ENCODE measurements around the gene CEP250.

DNA sequence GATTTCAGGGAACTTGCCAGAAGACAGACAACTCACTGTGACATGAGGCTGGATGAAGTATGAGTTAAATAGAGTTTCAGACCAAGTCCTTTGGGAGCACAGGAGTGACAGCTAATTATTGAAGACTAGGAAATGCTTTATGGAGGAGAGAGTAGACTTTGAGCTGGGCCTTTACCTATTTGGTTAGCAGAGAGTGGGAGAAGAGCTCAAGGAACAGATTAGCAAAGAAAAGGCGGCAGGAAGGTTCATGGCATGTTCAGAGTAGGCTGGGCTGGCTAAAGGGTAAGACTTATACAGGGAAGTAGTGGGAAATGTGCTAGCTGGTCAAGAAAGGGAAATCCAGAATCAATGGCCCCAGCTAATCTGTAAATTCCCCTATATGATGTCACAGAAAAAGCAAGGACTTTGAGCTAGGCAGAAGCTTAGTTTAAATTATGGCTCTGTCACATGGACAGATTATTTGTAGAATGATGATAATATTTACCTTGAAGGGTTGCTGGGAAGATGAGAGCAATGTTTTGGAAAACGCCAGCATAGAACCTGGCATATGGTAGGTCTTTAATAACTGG is 19.0 kb downstream of the CEP250 start:
- TF ChIP-seq CTCF (IDR thresholded peaks at IDR 0.05 in 2 of 3, conservative IDR thresholded peaks at IDR 0.05 in 1 of 3; ENCODE audit: borderline replicate concordance in 1 of 3, insufficient read depth in 1 of 3, low read depth in 2 of 3, low read length in 2 of 3): no peak
- TF ChIP-seq POLR2AphosphoS5 (IDR thresholded peaks at IDR 0.05; ENCODE audit: low read depth, low read length): no peak
- TF ChIP-seq, protein P1, sequence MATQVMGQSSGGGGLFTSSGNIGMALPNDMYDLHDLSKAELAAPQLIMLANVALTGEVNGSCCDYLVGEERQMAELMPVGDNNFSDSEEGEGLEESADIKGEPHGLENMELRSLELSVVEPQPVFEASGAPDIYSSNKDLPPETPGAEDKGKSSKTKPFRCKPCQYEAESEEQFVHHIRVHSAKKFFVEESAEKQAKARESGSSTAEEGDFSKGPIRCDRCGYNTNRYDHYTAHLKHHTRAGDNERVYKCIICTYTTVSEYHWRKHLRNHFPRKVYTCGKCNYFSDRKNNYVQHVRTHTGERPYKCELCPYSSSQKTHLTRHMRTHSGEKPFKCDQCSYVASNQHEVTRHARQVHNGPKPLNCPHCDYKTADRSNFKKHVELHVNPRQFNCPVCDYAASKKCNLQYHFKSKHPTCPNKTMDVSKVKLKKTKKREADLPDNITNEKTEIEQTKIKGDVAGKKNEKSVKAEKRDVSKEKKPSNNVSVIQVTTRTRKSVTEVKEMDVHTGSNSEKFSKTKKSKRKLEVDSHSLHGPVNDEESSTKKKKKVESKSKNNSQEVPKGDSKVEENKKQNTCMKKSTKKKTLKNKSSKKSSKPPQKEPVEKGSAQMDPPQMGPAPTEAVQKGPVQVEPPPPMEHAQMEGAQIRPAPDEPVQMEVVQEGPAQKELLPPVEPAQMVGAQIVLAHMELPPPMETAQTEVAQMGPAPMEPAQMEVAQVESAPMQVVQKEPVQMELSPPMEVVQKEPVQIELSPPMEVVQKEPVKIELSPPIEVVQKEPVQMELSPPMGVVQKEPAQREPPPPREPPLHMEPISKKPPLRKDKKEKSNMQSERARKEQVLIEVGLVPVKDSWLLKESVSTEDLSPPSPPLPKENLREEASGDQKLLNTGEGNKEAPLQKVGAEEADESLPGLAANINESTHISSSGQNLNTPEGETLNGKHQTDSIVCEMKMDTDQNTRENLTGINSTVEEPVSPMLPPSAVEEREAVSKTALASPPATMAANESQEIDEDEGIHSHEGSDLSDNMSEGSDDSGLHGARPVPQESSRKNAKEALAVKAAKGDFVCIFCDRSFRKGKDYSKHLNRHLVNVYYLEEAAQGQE (IDR thresholded peaks at IDR 0.05; ENCODE audit: low read depth): no peak
- no peak for TF ChIP-seq POLR2A (IDR thresholded peaks at IDR 0.05; ENCODE audit: borderline replicate concordance, extremely low read depth, insufficient read depth, insufficient read length)
- TF ChIP-seq TCF7L2 (IDR thresholded peaks at IDR 0.05; ENCODE audit: borderline replicate concordance, extremely low read depth, insufficient read depth, insufficient read length): no peak
- TF ChIP-seq JUND (IDR thresholded peaks at IDR 0.05): no peak
- no peak for TF ChIP-seq SIN3A (IDR thresholded peaks at IDR 0.05; ENCODE audit: low read depth)
- TF ChIP-seq CEBPB (IDR thresholded peaks at IDR 0.05; ENCODE audit: low read depth): no peak
- TF ChIP-seq SP1 (IDR thresholded peaks at IDR 0.05; ENCODE audit: low read depth): no peak
- TF ChIP-seq ZBTB33 (IDR thresholded peaks at IDR 0.05; ENCODE audit: extremely low read depth, insufficient replicate concordance, low read length): no peak
- no peak for TF ChIP-seq EZH2 (IDR thresholded peaks at IDR 0.05)
- TF ChIP-seq, protein P2, sequence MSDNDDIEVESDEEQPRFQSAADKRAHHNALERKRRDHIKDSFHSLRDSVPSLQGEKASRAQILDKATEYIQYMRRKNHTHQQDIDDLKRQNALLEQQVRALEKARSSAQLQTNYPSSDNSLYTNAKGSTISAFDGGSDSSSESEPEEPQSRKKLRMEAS (IDR thresholded peaks at IDR 0.05): no peak

Measured in HCT116 (cell line).